OCI-M2 (cell line): ENCODE data around the gene CST1.

Experiments
- DNase-seq: peaks from one replicate; lab custom pipeline; 2025; ENCODE audit not compliant: unreplicated experiment; lab: John Stamatoyannopoulos, UW

CST1 gene

DNA sequence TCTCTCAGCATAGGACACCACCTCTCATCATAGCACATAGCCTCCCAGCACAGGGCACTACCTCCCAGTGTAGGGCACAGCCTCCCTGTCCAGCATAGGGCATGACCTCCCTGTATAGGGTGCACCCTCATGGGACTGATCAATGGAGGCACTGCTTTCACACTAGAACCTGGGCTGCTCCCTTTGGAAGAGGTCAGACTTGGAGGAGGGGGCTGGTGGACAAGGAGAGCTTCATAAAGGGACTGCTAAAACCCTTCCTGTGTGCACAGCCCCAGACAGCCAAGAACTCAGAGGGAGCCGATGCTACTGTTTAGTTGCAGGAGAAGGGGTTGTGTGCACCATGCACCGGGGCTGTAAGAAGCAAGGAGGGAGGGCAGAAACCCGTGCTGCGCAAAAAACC, 40.0 kb downstream of the CST1 start:
- no peak for DNase-seq

DNA sequence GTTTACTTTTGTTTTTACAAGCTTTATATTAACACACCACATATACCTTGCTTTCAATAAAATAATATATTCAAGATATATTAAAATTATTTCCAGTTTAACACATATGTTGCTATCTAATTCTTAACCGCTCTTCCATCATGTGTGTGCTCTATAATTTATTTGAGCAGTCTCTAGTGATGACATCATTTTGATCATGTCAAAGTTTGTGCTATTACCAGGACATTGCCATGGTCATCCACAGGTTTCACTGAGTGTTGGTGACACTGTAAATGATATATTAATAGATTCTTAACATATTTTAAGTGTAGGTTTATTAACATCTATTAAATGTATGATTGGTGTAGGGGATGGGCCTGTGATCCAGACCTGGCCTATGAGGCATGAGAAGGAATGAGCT, 44.8 kb downstream of the CST1 start:
- no peak for DNase-seq

DNA sequence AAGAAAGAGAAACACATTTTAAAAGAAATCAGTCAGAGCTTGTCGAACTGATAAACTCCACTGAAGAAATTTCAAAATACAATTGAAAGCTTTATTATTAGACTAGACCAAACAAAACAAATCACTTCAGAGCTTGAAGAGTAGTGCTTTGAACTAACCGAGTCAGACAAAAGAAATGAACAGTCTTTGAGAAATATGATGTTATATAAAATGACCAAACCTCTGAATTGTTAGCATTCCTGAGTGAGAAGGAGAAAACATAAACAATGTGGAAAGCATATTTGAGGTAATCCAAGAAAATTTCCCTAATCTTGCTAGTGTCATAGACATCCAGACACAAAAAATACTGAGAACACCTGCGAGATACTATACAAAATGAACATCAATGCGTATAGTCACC, 48.7 kb downstream of the CST1 start:
- DNase-seq: no peak

DNA sequence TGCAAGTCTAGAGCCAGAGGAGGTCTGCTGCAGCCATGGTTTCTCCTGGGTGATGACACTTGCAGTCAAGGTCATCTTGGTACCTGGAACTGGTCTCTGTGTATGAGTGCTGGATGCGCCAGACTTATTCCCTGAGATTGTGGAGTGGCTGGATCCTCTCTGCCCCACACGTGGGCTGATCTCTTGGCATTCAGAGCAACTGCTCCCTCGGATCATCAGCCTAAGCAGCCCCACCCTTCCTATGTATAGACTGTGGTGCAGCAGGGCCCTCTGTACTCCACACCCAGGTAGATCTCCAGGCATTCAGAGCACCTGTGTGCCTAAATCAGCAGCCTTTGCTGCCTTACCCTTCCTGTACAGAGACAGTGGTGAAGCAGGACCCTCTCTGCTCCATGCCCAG, 49.8 kb downstream of the CST1 start:
- DNase-seq: no peak

DNA sequence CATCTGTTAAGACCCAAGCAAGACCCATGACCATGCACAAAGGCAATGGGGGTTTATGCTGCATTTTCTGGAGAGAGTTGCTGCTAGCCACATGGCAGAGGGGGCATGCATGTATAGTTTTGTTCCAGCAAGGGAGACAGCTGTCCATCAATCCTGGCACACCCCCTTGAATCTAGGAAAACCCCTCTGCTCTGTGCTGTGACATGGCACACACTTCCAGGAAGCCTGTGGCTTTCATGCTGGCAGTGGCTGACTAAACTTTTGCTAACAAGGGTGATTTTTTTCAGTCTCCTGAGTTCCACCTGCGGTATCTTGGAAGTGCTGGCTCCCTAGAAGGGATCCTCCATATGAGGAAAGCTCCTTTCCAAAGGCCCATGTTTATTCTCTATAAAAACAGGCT, 52.8 kb downstream of the CST1 start:
- no peak for DNase-seq
